ENCODE measurements around the gene CEP43.

CEP43 gene

GRCh38 chr6:166987448-166987847 lies 11.7 kb upstream of the CEP43 start:
- TF ChIP-seq CTCF (conservative IDR thresholded peaks at IDR 0.05; ENCODE audit: low read depth, low read length) = no peak
- H3K4me3 ChIP-seq (ENCODE audit: low read length) = no peak overlapping the region
- DNase-seq (ENCODE audit: low read depth) = no peak

GRCh38 chr6:166987930-166988329 lies 11.3 kb upstream of the CEP43 start:
- DNase-seq (ENCODE audit: low read depth) = no peak
- no peak overlapping the region for H3K4me3 ChIP-seq (ENCODE audit: low read length)
- no peak for TF ChIP-seq CTCF (conservative IDR thresholded peaks at IDR 0.05; ENCODE audit: low read depth, low read length)

DNA sequence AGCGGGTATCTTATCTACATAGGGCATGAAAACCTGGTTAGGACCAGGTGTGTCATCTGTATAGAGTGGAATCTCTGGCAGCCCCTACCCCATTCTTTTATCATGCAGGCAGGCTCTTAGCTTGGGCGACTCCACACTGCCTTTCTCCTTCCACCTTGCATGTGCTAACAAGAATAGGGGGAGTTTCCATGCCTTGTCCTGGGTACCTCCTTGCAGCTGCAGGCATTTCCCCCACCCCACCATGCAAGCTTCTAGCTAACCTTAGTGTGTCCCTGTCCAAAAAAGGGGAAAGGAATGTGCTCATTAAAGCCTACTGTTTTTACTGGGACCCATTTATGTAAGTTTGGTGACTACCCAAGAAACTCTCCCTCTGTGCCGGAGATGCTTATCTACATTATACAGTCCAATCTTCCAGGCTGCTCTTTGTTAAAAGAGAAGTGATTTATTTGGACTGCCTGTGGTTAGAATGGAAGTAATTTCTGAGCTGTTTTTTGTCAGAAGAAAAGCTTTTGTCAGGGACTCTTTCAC lies 10.5 kb upstream of the CEP43 start:
- no peak overlapping the region for H3K4me3 ChIP-seq (ENCODE audit: low read length)
- DNase-seq (ENCODE audit: low read depth) = no peak
- no peak for TF ChIP-seq CTCF (conservative IDR thresholded peaks at IDR 0.05; ENCODE audit: low read depth, low read length)

GRCh38 chr6:166989427-166990032 lies 9.7 kb upstream of the CEP43 start:
- DNase-seq (ENCODE audit: low read depth) = no peak
- peak; percentile 62 for TF ChIP-seq CTCF (conservative IDR thresholded peaks at IDR 0.05; ENCODE audit: low read depth, low read length)
- no peak overlapping the region for H3K4me3 ChIP-seq (ENCODE audit: low read length)

DNA sequence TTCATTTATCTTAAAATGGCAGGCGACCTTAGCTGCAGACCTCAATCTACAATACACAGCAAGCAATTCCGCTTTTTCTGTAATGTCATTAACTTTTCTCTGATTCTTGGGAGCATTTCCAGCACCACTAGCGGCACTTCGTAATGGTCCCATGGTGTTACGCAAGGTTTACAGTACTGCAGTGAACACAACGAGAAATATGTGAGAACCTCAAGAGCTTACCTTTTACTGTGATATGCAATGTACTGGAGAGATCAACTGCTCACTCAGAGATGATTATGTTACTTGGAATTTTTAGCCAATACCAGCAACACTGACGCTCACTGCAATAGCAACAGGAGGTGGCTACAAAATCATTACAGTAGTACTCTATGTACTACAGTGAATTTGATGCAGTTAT lies 2.8 kb upstream of the CEP43 start:
- no peak for TF ChIP-seq CTCF (conservative IDR thresholded peaks at IDR 0.05; ENCODE audit: low read depth, low read length)
- DNase-seq (ENCODE audit: low read depth) = peak; percentile 34
- no peak overlapping the region for H3K4me3 ChIP-seq (ENCODE audit: low read length)

- H3K4me3 ChIP-seq (ENCODE audit: low read length) = peak overlapping the region; percentile 82
- no peak for DNase-seq (ENCODE audit: low read depth)
- no peak for TF ChIP-seq CTCF (conservative IDR thresholded peaks at IDR 0.05; ENCODE audit: low read depth, low read length)
Observed at GRCh38 chr6:166997348-166997747, 1.8 kb upstream of the CEP43 start.

GRCh38 chr6:166997768-166998255 lies 1.4 kb upstream of the CEP43 start:
- H3K4me3 ChIP-seq (ENCODE audit: low read length) = peak overlapping the region; percentile 82
- TF ChIP-seq CTCF (conservative IDR thresholded peaks at IDR 0.05; ENCODE audit: low read depth, low read length) = peak; percentile 68
- DNase-seq (ENCODE audit: low read depth) = peak; percentile 40

Data from retinal pigment epithelial cell (primary cell).